ENCODE data around the gene CLDN15. TPM values are rescaled to one million over a fixed set of nuclear protein-coding genes. Genes with fewer than 3 reads are reported as not detected.
"Not testable (repeated sequence)": the region's sequence is repeated elsewhere in the genome, so short reads cannot be mapped to it uniquely, and the experiment has no call there.

Gene CLDN15
- polyA plus RNA-seq, 3 donors, result 7.3 to 8.3 (median 7.4) TPM

- DNase-seq (ENCODE audit: low read depth in 3 of 3, low spot score in 2 of 3), result no peak
These were observed 36.6 kb downstream of the CLDN15 start, which contains the start of gene MOGAT3 for GRCh38 chr7:101200862-101201599. Gene MOGAT3, minus strand, starts transcription at chr7:101201036. Its CDS starts 182 bp downstream, at chr7:101200854.

DNA sequence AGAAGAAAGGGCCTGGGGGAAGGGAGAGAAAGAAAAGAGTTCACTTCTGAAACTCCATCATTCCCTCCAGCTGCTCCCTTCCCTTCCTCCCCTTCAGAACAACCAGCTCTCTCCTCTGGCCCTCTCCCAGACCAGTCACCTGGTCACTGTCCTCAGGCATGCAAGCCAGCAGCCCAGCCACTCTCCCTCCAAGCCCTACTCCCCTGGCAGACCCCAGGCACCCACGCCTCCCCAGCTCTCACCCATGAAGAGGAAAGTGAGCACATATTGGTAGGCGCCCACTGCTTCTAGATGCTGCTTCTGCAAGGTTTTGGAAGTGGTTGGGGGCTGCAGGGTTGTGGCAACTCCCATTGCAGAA lies 37.1 kb downstream of the CLDN15 start:
- DNase-seq (ENCODE audit: low read depth in 3 of 3, low spot score in 2 of 3), result no peak

DNA sequence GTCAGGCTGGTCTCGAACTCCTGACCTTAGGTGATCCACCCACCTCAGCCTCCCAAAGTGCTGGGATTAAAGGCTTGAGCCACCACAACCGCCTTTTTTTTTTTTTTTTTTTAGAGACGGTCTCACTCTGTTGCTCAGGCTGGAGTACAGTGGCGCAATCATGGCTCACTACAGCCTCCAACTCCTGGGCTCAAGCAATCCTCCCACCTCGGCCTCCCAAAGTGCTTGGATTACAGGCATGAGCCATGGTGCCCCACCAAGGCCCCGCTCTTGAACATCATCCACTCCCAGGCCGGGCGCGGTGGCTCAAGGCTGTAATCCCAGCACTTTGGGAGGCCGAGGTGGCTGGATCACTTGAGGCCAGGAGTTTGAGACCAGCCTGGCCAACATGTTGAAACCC lies 38.1 kb downstream of the CLDN15 start:
- not testable (repeated sequence) for DNase-seq (ENCODE audit: low read depth in 3 of 3, low spot score in 2 of 3)

DNA sequence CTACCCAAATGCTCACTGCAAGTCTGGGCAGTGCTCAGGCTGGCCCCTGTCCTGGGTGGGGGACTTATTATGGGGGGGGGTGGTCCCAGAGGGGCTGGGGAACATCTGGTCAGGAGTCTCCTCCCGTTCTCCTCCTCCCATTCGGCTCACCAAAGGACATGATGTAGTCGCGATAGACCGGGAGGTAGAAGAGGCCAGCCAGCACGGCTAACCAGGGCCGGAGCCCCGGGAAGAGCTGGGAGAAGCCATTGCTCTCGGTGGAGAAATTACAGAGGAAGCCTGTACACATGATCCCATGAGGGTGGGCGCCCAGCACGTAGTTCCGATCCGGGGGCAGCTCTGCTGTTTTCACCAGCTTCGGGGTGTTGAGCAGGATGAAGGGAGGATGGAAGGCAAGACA lies 39.1 kb downstream of the CLDN15 start:
- DNase-seq (ENCODE audit: low read depth in 3 of 3, low spot score in 2 of 3), result no peak

DNA sequence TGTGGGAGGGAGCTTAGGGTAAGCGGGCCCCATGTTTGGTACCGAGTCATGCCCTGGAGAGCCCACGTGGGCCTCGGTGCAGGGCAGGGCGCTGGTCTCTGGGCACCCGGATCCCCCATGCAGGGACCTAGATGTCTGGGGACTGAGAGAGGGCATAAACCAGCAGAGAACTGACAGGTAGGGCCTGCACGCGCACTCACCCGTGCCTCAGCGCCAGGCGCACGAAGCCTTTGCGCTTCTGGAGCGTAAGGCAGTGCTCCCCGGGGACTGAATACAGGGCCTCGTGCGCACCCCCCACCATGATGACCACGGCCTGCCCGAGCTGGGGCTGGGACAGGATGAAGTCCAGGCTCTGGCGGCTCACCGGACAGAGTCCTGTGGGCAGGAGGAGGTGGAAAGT lies 39.6 kb downstream of the CLDN15 start:
- no peak for DNase-seq (ENCODE audit: low read depth in 3 of 3, low spot score in 2 of 3)

GRCh38 chr7:101195884-101196283 lies 41.7 kb downstream of the CLDN15 start:
- DNase-seq (ENCODE audit: low read depth in 3 of 3, low spot score in 2 of 3), result no peak

- no peak for DNase-seq (ENCODE audit: low read depth in 3 of 3, low spot score in 2 of 3)
These were observed 48.5 kb downstream of the CLDN15 start for GRCh38 chr7:101189109-101189508.

GRCh38 chr7:101186844-101187428 lies 50.7 kb downstream of the CLDN15 start:
- DNase-seq (ENCODE audit: low read depth in 3 of 3, low spot score in 2 of 3), result no peak

- no peak for DNase-seq (ENCODE audit: low read depth in 3 of 3, low spot score in 2 of 3)
These were observed 51.4 kb downstream of the CLDN15 start for GRCh38 chr7:101186194-101186593.

DNA sequence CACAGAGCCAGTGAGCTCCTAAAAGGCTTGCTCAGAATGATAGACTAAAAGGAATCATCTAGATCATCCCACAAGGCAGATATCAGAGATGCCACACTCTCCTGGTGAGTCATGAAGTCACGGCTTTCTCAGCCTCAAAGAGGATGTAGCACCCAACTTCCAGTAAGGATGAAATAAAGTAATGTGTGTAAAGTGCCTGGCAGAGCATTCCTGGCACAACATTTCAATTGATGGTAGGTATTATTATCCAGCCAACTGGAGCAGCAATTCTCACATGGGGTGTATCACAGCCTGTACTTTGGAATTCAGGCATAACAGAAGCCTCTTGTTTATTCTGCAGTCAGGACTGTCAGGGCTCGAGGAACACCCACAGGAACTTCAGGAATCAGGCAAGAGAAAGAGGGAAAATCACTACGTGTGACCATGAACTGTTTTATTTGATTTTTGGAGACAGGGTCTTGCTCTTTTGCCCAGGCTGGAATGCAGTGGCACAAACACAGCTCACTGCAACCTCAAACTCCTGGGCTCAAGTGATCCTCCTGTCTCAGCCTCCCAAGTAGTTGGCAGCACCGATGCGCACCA lies 52.3 kb downstream of the CLDN15 start:
- no peak for DNase-seq (ENCODE audit: low read depth in 3 of 3, low spot score in 2 of 3)

Other genes with a start within 250 kb of the CLDN15 start
- not detected for gene MUC17, start 217.7 kb downstream of the CLDN15 start, polyA plus RNA-seq (ENCODE audit: insufficient read length in 3 of 3)
- 10 to 100 TPM; 15.5 to 16.3 (median 16.2) TPM for gene TRIM56, start 152.3 kb downstream of the CLDN15 start, polyA plus RNA-seq (ENCODE audit: insufficient read length in 3 of 3)
- gene SERPINE1, start 110.7 kb downstream of the CLDN15 start, polyA plus RNA-seq (ENCODE audit: insufficient read length in 3 of 3), result 1 to 10 TPM in 2 of 3 donors, under 1 TPM in 1; 0.89 to 1.2 (median 1.1) TPM
- 10 to 100 TPM; 72.1 to 82.5 (median 76.9) TPM for gene AP1S1, start 83.3 kb downstream of the CLDN15 start, polyA plus RNA-seq (ENCODE audit: insufficient read length in 3 of 3)
- gene VGF, start 72.2 kb downstream of the CLDN15 start, polyA plus RNA-seq (ENCODE audit: insufficient read length in 3 of 3), result under 1 TPM; 0.07 to 0.21 (median 0.08) TPM
- gene NAT16, start 57.5 kb downstream of the CLDN15 start, polyA plus RNA-seq (ENCODE audit: insufficient read length in 3 of 3), result not detected
- under 1 TPM; 0.12 to 0.96 (median 0.60) TPM for gene MOGAT3, start 36.8 kb downstream of the CLDN15 start, polyA plus RNA-seq (ENCODE audit: insufficient read length in 3 of 3)
- gene PLOD3, start 20.2 kb downstream of the CLDN15 start, polyA plus RNA-seq (ENCODE audit: insufficient read length in 3 of 3), result 10 to 100 TPM; 41.6 to 42.5 (median 42.4) TPM
- gene ZNHIT1, start 19.6 kb downstream of the CLDN15 start, polyA plus RNA-seq (ENCODE audit: insufficient read length in 3 of 3), result 10 to 100 TPM; 48.6 to 55.2 (median 52.8) TPM
- 100 to 1,000 TPM; 148 to 176 (median 150) TPM for gene FIS1, start 7.3 kb upstream of the CLDN15 start, polyA plus RNA-seq (ENCODE audit: insufficient read length in 3 of 3)
- gene IFT22, start 84.0 kb upstream of the CLDN15 start, polyA plus RNA-seq (ENCODE audit: insufficient read length in 3 of 3), result 10 to 100 TPM; 71.7 to 79.5 (median 78.0) TPM
- gene COL26A1, start 125.1 kb upstream of the CLDN15 start, polyA plus RNA-seq (ENCODE audit: insufficient read length in 3 of 3), result 10 to 100 TPM; 20.8 to 22.8 (median 21.3) TPM